Uterus (tissue), 4 donors: Measurements from ENCODE around the gene CCDC60. TPM values are rescaled to one million over a fixed set of nuclear protein-coding genes. Genes with fewer than 3 reads are reported as not detected.

Experiments used
- DNase-seq, 2 donors: peaks; one replicate each; pipeline ENCODE4 v3.0.0-alpha.2; 2019 to 2020
- H3K27ac ChIP-seq, 2 donors: fragments of 200-600 bp; sonication (generic); 1 replicate in 1 of 2; 2 replicates in 1 of 2; pipeline ENCODE4 v1.5.1; 2016 to 2018
- H3K27me3 ChIP-seq, 2 donors: fragments of 200-600 bp; sonication (generic); one replicate each; pipeline ENCODE4 v1.5.1; 2018 to 2019; ENCODE audit warnings: control low read depth in 1 of 2
- H3K36me3 ChIP-seq, 2 donors: fragments of 200-600 bp; sonication (generic); one replicate each; pipeline ENCODE4 v1.5.1; 2019; ENCODE audit warnings: control low read depth in 1 of 2
- H3K4me1 ChIP-seq, 2 donors: fragments of 200-600 bp; sonication (generic); one replicate each; pipeline ENCODE4 v1.5.1; 2018 to 2019; ENCODE audit warnings: control low read depth in 1 of 2
- H3K4me3 ChIP-seq, 2 donors: fragments of 200-600 bp; sonication (generic); 1 replicate in 1 of 2; 2 replicates in 1 of 2; pipeline ENCODE4 v1.5.1; 2018 to 2019; ENCODE audit warnings: mild to moderate bottlenecking in 1 of 2
- H3K9me3 ChIP-seq, 2 donors: fragments of 200-600 bp; sonication (generic); one replicate each; pipeline ENCODE4 v1.5.1; 2019; ENCODE audit warnings: control low read depth in 1 of 2
- POLR2A ChIP-seq, 2 donors: fragments of 450-650 bp; IDR thresholded peaks; one replicate each; pipeline ENCODE4 v1.6.1; 2016; ENCODE audit warnings: antibody characterized with exemption in 2 of 2, mild to moderate bottlenecking in 1 of 2, moderate library complexity in 1 of 2
- intact Hi-C: fragments of 100-400 bp; cut with DNase I; formaldehyde crosslinking; loops from one replicate; pipeline ENCODE4 v1.15.1; 2023; ENCODE audit warnings: low total_unique reads
- total RNA-seq, 4 donors: library from RNA; depleted of rRNA in 3 of 4; stranded (reverse); fragments of >200 nt in 3 of 4; gene quantifications; one replicate each; pipeline versions ENCODE4 v1.1.0 to v1.2.4, GENCODE V29; 2014 to 2023
- TF ChIP-seq, protein P1 (sequence below), 4 experiments: fragments of 200-600 bp in 2 of 4; fragments of 450-650 bp in 2 of 4; sonication (generic) in 2 of 4; IDR thresholded peaks; one replicate each; pipeline ENCODE4 v1.5.1; 2016 to 2019; ENCODE audit warnings: antibody characterized with exemption in 4 of 4, mild to moderate bottlenecking in 2 of 4, moderate library complexity in 1 of 4
- donor health status: DM: yes; HTN: yes; CAD: no.

The CCDC60 gene
- total RNA-seq, 4 donors from 2014 or later, result 2.4 TPM; not detected in 3

DNA sequence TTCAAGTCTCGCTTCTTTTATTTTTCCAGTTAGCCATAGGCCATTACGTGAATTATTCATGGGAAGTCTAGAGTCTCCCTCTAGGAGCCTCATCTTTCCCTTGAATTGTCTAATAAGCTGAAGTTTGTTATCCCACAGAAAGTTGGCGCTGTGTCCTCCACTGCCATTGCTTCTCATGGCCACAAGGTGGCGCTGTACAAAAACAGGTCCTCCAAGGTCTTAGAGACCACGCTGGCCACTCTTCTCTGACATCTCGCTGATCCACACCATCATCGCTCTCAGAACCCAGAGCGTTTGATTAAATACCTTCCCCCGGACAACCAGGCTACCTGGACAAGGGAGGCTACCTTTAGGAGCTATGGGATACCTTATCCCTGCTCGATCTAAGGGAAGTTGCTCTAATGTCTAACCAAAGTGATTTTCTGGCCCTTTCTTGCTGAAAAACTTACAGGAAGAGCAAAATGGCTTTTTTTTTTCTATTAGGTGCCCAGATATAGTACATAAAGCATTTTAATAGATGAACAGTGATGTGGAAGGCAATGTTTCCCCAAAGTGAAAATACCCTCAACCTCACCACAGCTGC is 110.0 kb downstream of the CCDC60 start:
- H3K27ac ChIP-seq, result no peak overlapping the region
- no peaks in the 10 kb centered on the region for H3K27me3 ChIP-seq
- TF ChIP-seq, protein P1, sequence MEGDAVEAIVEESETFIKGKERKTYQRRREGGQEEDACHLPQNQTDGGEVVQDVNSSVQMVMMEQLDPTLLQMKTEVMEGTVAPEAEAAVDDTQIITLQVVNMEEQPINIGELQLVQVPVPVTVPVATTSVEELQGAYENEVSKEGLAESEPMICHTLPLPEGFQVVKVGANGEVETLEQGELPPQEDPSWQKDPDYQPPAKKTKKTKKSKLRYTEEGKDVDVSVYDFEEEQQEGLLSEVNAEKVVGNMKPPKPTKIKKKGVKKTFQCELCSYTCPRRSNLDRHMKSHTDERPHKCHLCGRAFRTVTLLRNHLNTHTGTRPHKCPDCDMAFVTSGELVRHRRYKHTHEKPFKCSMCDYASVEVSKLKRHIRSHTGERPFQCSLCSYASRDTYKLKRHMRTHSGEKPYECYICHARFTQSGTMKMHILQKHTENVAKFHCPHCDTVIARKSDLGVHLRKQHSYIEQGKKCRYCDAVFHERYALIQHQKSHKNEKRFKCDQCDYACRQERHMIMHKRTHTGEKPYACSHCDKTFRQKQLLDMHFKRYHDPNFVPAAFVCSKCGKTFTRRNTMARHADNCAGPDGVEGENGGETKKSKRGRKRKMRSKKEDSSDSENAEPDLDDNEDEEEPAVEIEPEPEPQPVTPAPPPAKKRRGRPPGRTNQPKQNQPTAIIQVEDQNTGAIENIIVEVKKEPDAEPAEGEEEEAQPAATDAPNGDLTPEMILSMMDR (IDR thresholded peaks at IDR 0.05), result peak in 3 of 4 experiments; percentile 14 to 44 (median 30)
- no peak for TF ChIP-seq POLR2A (IDR thresholded peaks at IDR 0.05)
- H3K4me3 ChIP-seq, result no peak overlapping the region
- no peaks in the 10 kb centered on the region for H3K36me3 ChIP-seq
- H3K4me1 ChIP-seq, result no peaks in the 10 kb centered on the region
- intact Hi-C loops, result no loop called here
- no peaks in the 10 kb centered on the region for H3K9me3 ChIP-seq
- DNase-seq, result peak in 1 of 2 donors; percentile 13

DNA sequence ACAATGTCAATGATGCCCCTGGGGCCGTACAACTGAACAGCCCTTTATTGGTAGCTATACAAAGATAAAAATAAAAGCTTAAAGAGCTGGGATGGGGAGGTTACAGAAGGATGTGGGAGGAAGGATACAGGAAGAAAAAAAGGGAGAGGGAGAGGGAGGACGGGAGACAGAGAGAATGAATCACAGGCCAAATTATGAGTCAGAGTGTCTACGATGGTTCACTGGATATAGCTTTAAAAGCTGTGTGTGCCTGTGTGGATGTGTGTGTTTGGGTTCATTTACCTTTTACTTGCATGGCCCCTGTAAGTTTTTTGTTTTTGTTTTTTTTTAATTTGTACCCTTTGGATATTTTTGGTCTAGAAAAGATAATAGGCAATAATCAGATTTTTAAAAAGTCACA is 111.9 kb downstream of the CCDC60 start:
- intact Hi-C loops, result no loop called here

DNA sequence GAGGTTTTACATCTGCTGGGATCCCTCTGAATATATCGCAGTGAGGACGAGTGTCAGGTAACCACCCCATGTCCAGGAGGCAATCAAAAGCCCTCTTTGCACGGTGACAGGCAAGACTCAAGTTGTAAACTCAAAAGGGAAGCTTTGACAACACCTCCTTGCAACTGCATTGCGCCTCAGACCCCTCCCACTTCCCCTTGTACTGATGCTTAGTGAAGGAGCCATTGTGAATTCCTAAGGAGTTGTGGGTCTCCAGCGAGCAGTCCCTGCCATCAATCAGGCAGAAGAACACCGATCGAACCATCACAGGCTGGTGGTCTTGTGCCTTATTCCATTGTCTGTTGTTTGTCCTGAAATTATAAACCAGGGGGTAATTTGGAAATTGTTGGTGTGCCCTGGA is 112.6 kb downstream of the CCDC60 start:
- Histone ChIP-seq H3K27me3 (no peaks in the 10 kb centered on the region), H3K27ac (no peak overlapping the region), H3K4me3 (no peak overlapping the region), H3K36me3 (no peaks in the 10 kb centered on the region), H3K4me1 (no peaks in the 10 kb centered on the region), H3K9me3 (no peaks in the 10 kb centered on the region)
- DNase-seq, result no peak
- intact Hi-C loops, result no loop called here
- TF ChIP-seq, protein P1 (IDR thresholded peaks at IDR 0.05), result no peak
- no peak for TF ChIP-seq POLR2A (IDR thresholded peaks at IDR 0.05)

More for the DNA sequence above, 111.9 kb downstream of the CCDC60 start:
- Histone ChIP-seq H3K36me3 (no peaks in the 10 kb centered on the region), H3K4me3 (no peak overlapping the region), H3K4me1 (no peaks in the 10 kb centered on the region), H3K9me3 (no peaks in the 10 kb centered on the region), H3K27me3 (no peaks in the 10 kb centered on the region), H3K27ac (no peak overlapping the region)
- DNase-seq, result no peak
- TF ChIP-seq, protein P1 (IDR thresholded peaks at IDR 0.05), result no peak
- no peak for TF ChIP-seq POLR2A (IDR thresholded peaks at IDR 0.05)

DNA sequence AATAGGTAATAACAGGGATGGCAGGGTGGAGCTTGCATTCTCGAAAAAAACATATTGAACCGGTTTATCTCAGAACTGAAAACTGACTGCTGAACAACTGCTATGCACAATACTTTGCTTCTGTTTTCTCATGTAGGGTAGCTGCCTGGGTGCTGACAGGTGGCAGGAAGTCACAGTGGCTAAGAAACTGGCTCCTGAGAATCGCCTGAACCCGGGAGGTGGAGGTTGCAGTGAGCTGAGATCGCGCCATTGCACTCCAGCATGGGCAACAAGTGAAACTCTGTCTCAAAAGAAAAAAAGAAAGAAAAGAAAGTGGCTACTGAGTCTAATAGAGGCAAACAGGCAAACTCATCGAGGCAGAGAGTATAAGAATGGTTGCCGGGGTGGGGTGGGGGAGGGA is 113.1 kb downstream of the CCDC60 start:
- no peaks in the 10 kb centered on the region for H3K4me1 ChIP-seq
- intact Hi-C loops, result no loop called here
- H3K9me3 ChIP-seq, result no peaks in the 10 kb centered on the region
- no peaks in the 10 kb centered on the region for H3K36me3 ChIP-seq
- no peak overlapping the region for H3K27ac ChIP-seq
- DNase-seq, result no peak
- H3K27me3 ChIP-seq, result no peaks in the 10 kb centered on the region
- TF ChIP-seq, protein P1 (IDR thresholded peaks at IDR 0.05), result no peak
- no peak overlapping the region for H3K4me3 ChIP-seq

DNA sequence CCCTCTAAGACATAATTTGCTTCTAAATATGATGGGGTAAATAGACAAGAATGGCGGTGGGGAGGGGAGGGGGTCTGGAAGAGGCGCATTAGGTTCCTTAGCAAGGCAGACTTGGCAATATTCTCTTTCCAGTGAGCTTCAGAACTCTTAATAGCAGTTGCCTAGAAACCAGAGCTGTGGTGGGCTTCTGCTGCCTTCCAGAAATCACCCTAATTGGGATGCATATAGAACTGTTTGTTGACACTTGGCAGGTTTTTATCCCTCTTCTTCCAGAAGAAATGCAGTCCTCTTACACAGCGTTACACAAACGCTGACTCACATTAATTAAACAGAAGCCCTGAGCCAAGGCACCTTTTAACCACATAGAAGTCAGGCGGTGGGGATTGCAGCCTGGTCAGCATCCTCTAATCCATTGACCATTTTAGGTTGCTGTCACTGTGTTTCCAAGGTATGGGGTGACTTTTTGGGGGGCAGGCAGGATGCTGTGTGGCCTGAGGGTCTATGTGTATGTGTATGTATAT is 114.1 kb downstream of the CCDC60 start:
- Histone ChIP-seq H3K27ac (no peak overlapping the region), H3K36me3 (no peaks in the 10 kb centered on the region), H3K27me3 (no peaks in the 10 kb centered on the region), H3K4me3 (no peak overlapping the region), H3K9me3 (no peaks in the 10 kb centered on the region), H3K4me1 (no peaks in the 10 kb centered on the region)
- no peak for DNase-seq
- no peak for TF ChIP-seq POLR2A (IDR thresholded peaks at IDR 0.05)
- TF ChIP-seq, protein P1 (IDR thresholded peaks at IDR 0.05), result no peak
- intact Hi-C loops, result no loop called here
